Ishikawa (cell line): ENCODE results near the gene PRKCB.

ENCODE experiments used
- EP300 ChIP-seq: IDR thresholded peaks from 2 replicates; pipeline ENCODE4 v1.6.1; 2012; ENCODE audit warnings: borderline replicate concordance
- REST ChIP-seq: IDR thresholded peaks from 2 replicates; pipeline ENCODE4 v1.6.1; 2012; ENCODE audit warnings: low read depth, mild to moderate bottlenecking
- TCF12 ChIP-seq: IDR thresholded peaks from 2 replicates; pipeline ENCODE4 v1.6.1; 2012; ENCODE audit warnings: low read depth

- TF ChIP-seq REST (no peak), TCF12 (no peak), EP300 (no peak)
Observed at GRCh38 chr16:24257958-24258357, 422.2 kb downstream of the PRKCB start.
